Measurements from ENCODE around the gene C19orf25. TPM values are rescaled to one million over a fixed set of nuclear protein-coding genes. Genes with fewer than 3 reads are reported as not detected.

C19orf25 gene
- total and polyA plus RNA-seq, 2 of the 13 experiments (the other 11 are each of a cell fraction or from before 2014, with no cell fraction given) = 14.2 to 32.4 TPM

GRCh38 chr19:1521636-1522035 lies 42.6 kb upstream of the C19orf25 start (continued):
- no peak for TF ChIP-seq KIAA2018 (CRISPR knock-in tag; IDR thresholded peaks at IDR 0.05; ENCODE audit: borderline replicate concordance)
- TF ChIP-seq DZIP1 (CRISPR knock-in tag; IDR thresholded peaks at IDR 0.05) = no peak
- no peak for TF ChIP-seq ZNF607 (CRISPR knock-in tag; IDR thresholded peaks at IDR 0.05; ENCODE audit: borderline replicate concordance)
- no peak for TF ChIP-seq KMT2B (CRISPR knock-in tag; IDR thresholded peaks at IDR 0.05)
- no peak for TF ChIP-seq ZNF672 (CRISPR knock-in tag; IDR thresholded peaks at IDR 0.05)
- no peak for TF ChIP-seq ZNF24 (IDR thresholded peaks at IDR 0.05)
- TF ChIP-seq TRAFD1 (CRISPR knock-in tag; IDR thresholded peaks at IDR 0.05; ENCODE audit: borderline replicate concordance) = no peak
- TF ChIP-seq JUN (CRISPR knock-in tag; IDR thresholded peaks at IDR 0.05) = no peak
- no peak for TF ChIP-seq SIX4 (CRISPR knock-in tag; IDR thresholded peaks at IDR 0.05)
- TF ChIP-seq ZBTB20 (CRISPR knock-in tag; IDR thresholded peaks at IDR 0.05; ENCODE audit: borderline replicate concordance, low read depth) = no peak
- TF ChIP-seq AHDC1 (CRISPR knock-in tag; IDR thresholded peaks at IDR 0.05; ENCODE audit: borderline replicate concordance) = no peak
- TF ChIP-seq HDAC2 (CRISPR knock-in tag; IDR thresholded peaks at IDR 0.05) = no peak
